Measurements from ENCODE around the gene CBLN2.
A peak's percentile ranks its signal among the peaks of the same experiment; 100 is the strongest.

CBLN2 gene

DNA sequence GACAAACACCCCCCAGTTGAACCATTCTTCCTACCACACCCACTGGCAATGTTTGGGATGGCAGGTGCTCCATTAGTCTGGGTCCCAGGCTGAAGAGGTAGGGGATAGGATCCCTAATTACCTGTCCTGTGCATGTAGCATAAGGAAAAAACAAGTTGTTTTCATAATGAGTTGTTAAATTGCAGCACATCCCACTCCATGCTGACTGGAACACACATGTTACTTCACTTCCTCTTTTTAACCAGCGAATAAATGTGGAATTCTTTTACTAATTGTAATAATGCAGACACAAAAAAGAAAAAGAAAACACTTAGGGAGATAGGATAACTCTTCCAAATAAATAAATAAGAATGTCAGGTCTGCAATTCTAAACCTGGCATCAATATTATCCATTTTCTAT lies 11.8 kb upstream of the CBLN2 start:
- DNase-seq = no peak
- Histone ChIP-seq H3K4me1 (ENCODE audit: low read length) (no peaks in the 10 kb centered on the region), H3K27me3 (replicated peaks; ENCODE audit: insufficient read depth, low read length) (no peaks in the 10 kb centered on the region), H3K27ac (ENCODE audit: low read length) (no peak overlapping the region), H2AFZ (ENCODE audit: low read length) (no peak overlapping the region), H3K9ac (ENCODE audit: low read length) (no peak overlapping the region), H3K9me3 (replicated peaks; ENCODE audit: insufficient read depth, low read length) (no peaks in the 10 kb centered on the region), H3K4me3 (ENCODE audit: low read length) (no peak overlapping the region), H3K36me3 (replicated peaks; ENCODE audit: insufficient read depth, low read length) (no peaks in the 10 kb centered on the region), H3F3A (ENCODE audit: insufficient read depth, low read length) (no peaks in the 10 kb centered on the region), H3K79me2 (ENCODE audit: low read length) (no peaks in the 10 kb centered on the region), H3K4me2 (ENCODE audit: low read depth, low read length) (no peak overlapping the region), H4K20me1 (ENCODE audit: insufficient read depth, low read length) (no peaks in the 10 kb centered on the region), H3K9me2 (replicated peaks; ENCODE audit: insufficient read depth, low read length) (no peaks in the 10 kb centered on the region)
- TF ChIP-seq CTCF (IDR thresholded peaks at IDR 0.05; ENCODE audit: low read length) (no peak), EZH2 (optimal IDR thresholded peaks at IDR 0.05; ENCODE audit: low read depth, low read length) (no peak), EZH2phosphoT487 (IDR thresholded peaks at IDR 0.05; ENCODE audit: low read length) (no peak)

GRCh38 chr18:72555101-72555500 lies 11.0 kb upstream of the CBLN2 start:
- Histone ChIP-seq H2AFZ (ENCODE audit: low read length) (0 out of 2 replicates have a peak overlapping the region, but pooled peaks have one; percentile 54), H3K4me3 (ENCODE audit: low read length) (no peak overlapping the region), H3K4me2 (ENCODE audit: low read depth, low read length) (0 out of 2 replicates have a peak overlapping the region, but pooled peaks have one; percentile 12), H3K9me2 (replicated peaks; ENCODE audit: insufficient read depth, low read length) (no peaks in the 10 kb centered on the region), H3K36me3 (replicated peaks; ENCODE audit: insufficient read depth, low read length) (no peaks in the 10 kb centered on the region), H3K27ac (ENCODE audit: low read length) (no peak overlapping the region), H3F3A (ENCODE audit: insufficient read depth, low read length) (no peaks in the 10 kb centered on the region), H3K79me2 (ENCODE audit: low read length) (no peaks in the 10 kb centered on the region), H3K9me3 (replicated peaks; ENCODE audit: insufficient read depth, low read length) (no peaks in the 10 kb centered on the region), H3K27me3 (replicated peaks; ENCODE audit: insufficient read depth, low read length) (no peaks in the 10 kb centered on the region), H3K9ac (ENCODE audit: low read length) (no peak overlapping the region), H3K4me1 (ENCODE audit: low read length) (no peaks in the 10 kb centered on the region), H4K20me1 (ENCODE audit: insufficient read depth, low read length) (no peaks in the 10 kb centered on the region)
- peak; percentile 30 for DNase-seq
- TF ChIP-seq EZH2 (optimal IDR thresholded peaks at IDR 0.05; ENCODE audit: low read depth, low read length) = no peak
- TF ChIP-seq CTCF (IDR thresholded peaks at IDR 0.05; ENCODE audit: low read length) = no peak
- TF ChIP-seq EZH2phosphoT487 (IDR thresholded peaks at IDR 0.05; ENCODE audit: low read length) = no peak

GRCh38 chr18:72543357-72544055 lies 636 bp downstream of the CBLN2 start:
- no peaks in the 10 kb centered on the region; the same call in 1 of the 2 replicates for H3F3A ChIP-seq (ENCODE audit: insufficient read depth, low read length)
- no peak for TF ChIP-seq CTCF (IDR thresholded peaks at IDR 0.05; ENCODE audit: low read length)
- no peak for TF ChIP-seq EZH2phosphoT487 (IDR thresholded peaks at IDR 0.05; ENCODE audit: low read length)
- no peak for TF ChIP-seq EZH2 (optimal IDR thresholded peaks at IDR 0.05; ENCODE audit: low read depth, low read length)
- no peaks in the 10 kb centered on the region for H4K20me1 ChIP-seq (ENCODE audit: insufficient read depth, low read length)
- H3K36me3 ChIP-seq (replicated peaks; ENCODE audit: insufficient read depth, low read length) = no peaks in the 10 kb centered on the region; the same call in 1 of the 2 replicates
- peak overlapping the region; percentile 97 for H3K4me2 ChIP-seq (ENCODE audit: low read depth, low read length)
- no peaks in the 10 kb centered on the region for H3K4me1 ChIP-seq (ENCODE audit: low read length)
- no peaks in the 10 kb centered on the region for H3K9me2 ChIP-seq (replicated peaks; ENCODE audit: insufficient read depth, low read length)
- H3K9ac ChIP-seq (ENCODE audit: low read length) = peak overlapping the region; percentile 44; the same call in 1 of the 2 replicates
- peak; percentile 28 for DNase-seq
- H3K4me3 ChIP-seq (ENCODE audit: low read length) = peak overlapping the region; percentile 91
- no peaks in the 10 kb centered on the region for H3K79me2 ChIP-seq (ENCODE audit: low read length)
- H2AFZ ChIP-seq (ENCODE audit: low read length) = peak overlapping the region; percentile 89
- no peaks in the 10 kb centered on the region for H3K9me3 ChIP-seq (replicated peaks; ENCODE audit: insufficient read depth, low read length)
- H3K27ac ChIP-seq (ENCODE audit: low read length) = no peak overlapping the region; the same call in 1 of the 2 replicates
- H3K27me3 ChIP-seq (replicated peaks; ENCODE audit: insufficient read depth, low read length) = no peaks in the 10 kb centered on the region
